Astrocyte (in vitro differentiated cells and primary cell): ENCODE results near the gene ANKS6. TPM values are rescaled to one million over a fixed set of nuclear protein-coding genes. Genes with fewer than 3 reads are reported as not detected.
A peak's percentile ranks its signal among the peaks of the same experiment; 100 is the strongest.

Source experiments
- DNase-seq: peaks from one replicate; pipeline ENCODE4 v3.0.0-alpha.2; 2010; ENCODE audit warnings: low read depth
- FAIRE-seq: peaks from 2 replicates; lab custom pipeline; 2011; peaks lifted over from hg19 to GRCh38; lab: Jason Lieb, UNC
- H2AFZ ChIP-seq: 2 replicates; pipeline ENCODE4 v1.6.0; 2012; ENCODE audit warnings: low read depth, low read length, inconsistent platforms
- H3K27ac ChIP-seq: 2 replicates; pipeline ENCODE4 v1.5.1; 2011; ENCODE audit warnings: low read depth, low read length, inconsistent platforms
- H3K27me3 ChIP-seq: 2 replicates; pipeline ENCODE4 v1.6.0; 2011; ENCODE audit warnings: low read length, inconsistent platforms; ENCODE audit not compliant: insufficient read depth
- H3K36me3 ChIP-seq: 2 replicates; pipeline ENCODE4 v1.5.1; 2011; ENCODE audit warnings: low read length, inconsistent platforms; ENCODE audit not compliant: insufficient read depth
- H3K4me1 ChIP-seq: 2 replicates; pipeline ENCODE4 v1.5.1; 2011; ENCODE audit warnings: low read length, inconsistent platforms; ENCODE audit not compliant: insufficient read depth
- H3K4me2 ChIP-seq: 2 replicates; pipeline ENCODE4 v1.6.0; 2012; ENCODE audit warnings: low read length, inconsistent platforms
- H3K4me3 ChIP-seq: 2 replicates; pipeline ENCODE4 v1.5.1; 2011; ENCODE audit warnings: low read depth, mild to moderate bottlenecking, low read length, inconsistent platforms; ENCODE audit not compliant: insufficient read depth
- H3K79me2 ChIP-seq: 2 replicates; pipeline ENCODE4 v1.6.0; 2012; ENCODE audit warnings: mild to moderate bottlenecking, low read length, inconsistent platforms; ENCODE audit not compliant: insufficient read depth
- H3K9ac ChIP-seq: 2 replicates; pipeline ENCODE4 v1.6.0; 2012; ENCODE audit warnings: mild to moderate bottlenecking, low read length, inconsistent platforms
- H3K9me3 ChIP-seq: 2 replicates; pipeline ENCODE4 v1.5.1; 2012; ENCODE audit warnings: low read depth, mild to moderate bottlenecking, low read length, inconsistent platforms; ENCODE audit not compliant: insufficient read depth
- H4K20me1 ChIP-seq: 2 replicates; pipeline ENCODE4 v1.6.0; 2012; ENCODE audit warnings: low read length, inconsistent platforms; ENCODE audit not compliant: insufficient read depth
- H3K27ac Mint-ChIP-seq: one replicate; pipeline ENCODE4 v1.8.0; 2021; ENCODE audit warnings: mild to moderate bottlenecking, mixed read lengths; ENCODE audit not compliant: unreplicated experiment
- H3K27me3 Mint-ChIP-seq: one replicate; pipeline ENCODE4 v1.8.0; 2021; ENCODE audit warnings: low read depth, mixed read lengths; ENCODE audit not compliant: unreplicated experiment
- H3K36me3 Mint-ChIP-seq: one replicate; pipeline ENCODE4 v1.8.0; 2021; ENCODE audit warnings: low read depth, mixed read lengths; ENCODE audit not compliant: unreplicated experiment
- H3K4me1 Mint-ChIP-seq: one replicate; pipeline ENCODE4 v1.8.0; 2021; ENCODE audit warnings: low read depth, mixed read lengths; ENCODE audit not compliant: unreplicated experiment
- H3K4me3 Mint-ChIP-seq: one replicate; pipeline ENCODE4 v1.8.0; 2021; ENCODE audit warnings: mild to moderate bottlenecking, moderate library complexity, mixed read lengths; ENCODE audit not compliant: unreplicated experiment
- H3K9me3 Mint-ChIP-seq: one replicate; pipeline ENCODE4 v1.8.0; 2021; ENCODE audit warnings: mild to moderate bottlenecking, mixed read lengths; ENCODE audit not compliant: unreplicated experiment
- CTCF ChIP-seq: IDR thresholded peaks from 2 replicates; pipeline ENCODE4 v1.5.1; 2011; ENCODE audit warnings: low read depth, mild to moderate bottlenecking, inconsistent platforms, low read length, moderate library complexity; ENCODE audit not compliant: insufficient read depth
- EZH2 ChIP-seq: IDR thresholded peaks from 2 replicates; pipeline ENCODE4 v1.6.1; 2012; ENCODE audit warnings: mild to moderate bottlenecking, low read length, inconsistent platforms; ENCODE audit not compliant: insufficient read depth
- total RNA-seq: library from RNA; stranded (reverse); gene quantifications from 2 replicates; pipeline ENCODE4 v1.2.1, GENCODE V29; 2021

The ANKS6 gene
- total RNA-seq, 1 donor from 2014 or later, result 16.7 TPM

- H3K36me3 Mint-ChIP-seq, result peaks cover 9% of the 10 kb centered on the region
- Histone ChIP-seq H3K79me2 (peaks cover 18% of the 10 kb centered on the region), H3K9ac (no peak overlapping the region), H3K36me3 (no peaks in the 10 kb centered on the region), H3K27ac (peak overlapping the region; percentile 33), H3K4me3 (no peak overlapping the region), H2AFZ (no peak overlapping the region), H3K9me3 (no peaks in the 10 kb centered on the region), H3K27me3 (no peaks in the 10 kb centered on the region), H3K4me2 (peak overlapping the region; percentile 35), H4K20me1 (peaks cover 41% of the 10 kb centered on the region), H3K4me1 (peaks cover 10% of the 10 kb centered on the region)
- H3K9me3 Mint-ChIP-seq, result no peaks in the 10 kb centered on the region
- FAIRE-seq, result peak; percentile 83
- peaks cover 22% of the 10 kb centered on the region for H3K4me1 Mint-ChIP-seq
- no peak overlapping the region for H3K27ac Mint-ChIP-seq
- no peak for TF ChIP-seq EZH2
- peak; percentile 97 for TF ChIP-seq CTCF
- peaks cover 3% of the 10 kb centered on the region for H3K27me3 Mint-ChIP-seq
- no peak overlapping the region for H3K4me3 Mint-ChIP-seq
- peak; percentile 91 for DNase-seq
Measured at GRCh38 chr9:98790842-98791607, 5.3 kb downstream of the ANKS6 start.

GRCh38 chr9:98790134-98790841 lies 6.1 kb downstream of the ANKS6 start:
- peaks cover 9% of the 10 kb centered on the region for H3K36me3 Mint-ChIP-seq
- TF ChIP-seq CTCF (no peak), EZH2 (no peak)
- H2AFZ ChIP-seq, result no peak overlapping the region
- no peak overlapping the region for H3K4me3 ChIP-seq
- no peak overlapping the region for H3K27ac Mint-ChIP-seq
- H3K9me3 ChIP-seq, result no peaks in the 10 kb centered on the region
- H3K27ac ChIP-seq, result no peak overlapping the region
- H3K9me3 Mint-ChIP-seq, result no peaks in the 10 kb centered on the region
- H3K9ac ChIP-seq, result no peak overlapping the region
- DNase-seq (no peak), FAIRE-seq (no peak)
- H3K27me3 ChIP-seq, result no peaks in the 10 kb centered on the region
- H4K20me1 ChIP-seq, result peaks cover 41% of the 10 kb centered on the region
- peak overlapping the region; percentile 35 for H3K4me2 ChIP-seq
- H3K36me3 ChIP-seq, result no peaks in the 10 kb centered on the region
- peaks cover 10% of the 10 kb centered on the region for H3K4me1 ChIP-seq
- no peak overlapping the region for H3K4me3 Mint-ChIP-seq
- H3K4me1 Mint-ChIP-seq, result peaks cover 17% of the 10 kb centered on the region
- peaks cover 13% of the 10 kb centered on the region for H3K79me2 ChIP-seq
- peaks cover 2% of the 10 kb centered on the region for H3K27me3 Mint-ChIP-seq
